SK-N-SH (cell line): Measurements from ENCODE around the gene ELP1. TPM values are rescaled to one million over a fixed set of nuclear protein-coding genes. Genes with fewer than 3 reads are reported as not detected.
"Not testable (repeated sequence)": the region's sequence is repeated elsewhere in the genome, so short reads cannot be mapped to it uniquely, and the experiment has no call there.

Experiments used
- CTCF ChIA-PET: fragments of 300-600, 350-600 bp; formaldehyde crosslinking; extraction: SDS; loops from one replicate; lab custom pipeline; 2021; lab: Yijun Ruan, JAX
- POLR2A ChIA-PET: fragments of 350-600 bp; sonication (Branson Sonifier 250); formaldehyde crosslinking; extraction: SDS; loops from one replicate; lab custom pipeline; 2020; ENCODE audit warnings: antibody characterized with exemption, inconsistent platforms; lab: Yijun Ruan, JAX
- DNase-seq: peaks from one replicate; pipeline ENCODE4 v3.0.0; 2012
- H2AFZ ChIP-seq: fragments of 200-600 bp; sonication (generic); 2 replicates; pipeline ENCODE4 v1.8.1; 2016; ENCODE audit warnings: antibody characterized with exemption, mild to moderate bottlenecking, low read depth
- H3F3A ChIP-seq: fragments of 200-600 bp; sonication (generic); replicated peaks from 2 replicates; pipeline ENCODE3; 2016; ENCODE audit warnings: antibody characterized with exemption, mild to moderate bottlenecking; ENCODE audit not compliant: insufficient read depth
- H3K27ac ChIP-seq, 2 experiments: fragments of 200-500 bp in 1 of 2; fragments of 200-600 bp in 1 of 2; sonication (Bioruptor generic) in 1 of 2; sonication (generic), shearing (Covaris generic) in 1 of 2; 2 replicates each; pipeline versions ENCODE4 v1.5.1 to v1.6.1; 2014 to 2016; ENCODE audit warnings: low read depth in 2 of 2, inconsistent platforms in 1 of 2, low read length in 1 of 2, mild to moderate bottlenecking in 1 of 2, mixed read lengths in 1 of 2
- H3K27me3 ChIP-seq: fragments of 200-600 bp; sonication (generic), shearing (Covaris generic); 2 replicates; pipeline ENCODE4 v1.6.1; 2016; ENCODE audit warnings: mixed run types; ENCODE audit not compliant: insufficient read depth
- H3K36me3 ChIP-seq, 2 experiments: fragments of 200-500 bp in 1 of 2; fragments of 200-600 bp in 1 of 2; sonication (Bioruptor generic) in 1 of 2; sonication (generic) in 1 of 2; replicated peaks in 1 of 2; 2 replicates each; pipeline versions ENCODE3 to v1.5.1; 2014 to 2016; ENCODE audit warnings: low read length in 1 of 2, mild to moderate bottlenecking in 1 of 2; ENCODE audit not compliant: insufficient read depth in 2 of 2, control insufficient read depth in 1 of 2
- H3K4me1 ChIP-seq, 2 experiments: fragments of 200-500 bp in 1 of 2; fragments of 200-600 bp in 1 of 2; sonication (Bioruptor generic) in 1 of 2; sonication (generic), shearing (Covaris generic) in 1 of 2; 2 replicates each; pipeline versions ENCODE4 v1.5.1 to v1.6.1; 2014 to 2016; ENCODE audit warnings: low read depth in 1 of 2, low read length in 1 of 2, mixed run types in 1 of 2; ENCODE audit not compliant: insufficient read depth in 2 of 2, control insufficient read depth in 1 of 2
- H3K4me2 ChIP-seq: fragments of 200-600 bp; sonication (generic), shearing (Covaris generic); 2 replicates; pipeline ENCODE4 v1.6.1; 2017; ENCODE audit warnings: mixed run types
- H3K4me3 ChIP-seq, 2 experiments: fragments of 200-500 bp in 1 of 2; fragments of 200-600 bp in 1 of 2; sonication (Bioruptor generic) in 1 of 2; sonication (generic), shearing (Covaris generic) in 1 of 2; 2 replicates each; pipeline versions ENCODE4 v1.5.1 to v1.8.1; 2014 to 2016; ENCODE audit warnings: low read depth in 2 of 2, inconsistent platforms in 1 of 2, low read length in 1 of 2, mild to moderate bottlenecking in 1 of 2, mixed read lengths in 1 of 2, moderate library complexity in 1 of 2
- H3K79me2 ChIP-seq: fragments of 200-600 bp; sonication (generic); 2 replicates; pipeline ENCODE4 v1.8.1; 2017; ENCODE audit warnings: mild to moderate bottlenecking; ENCODE audit not compliant: insufficient read depth
- H3K9ac ChIP-seq: fragments of 200-600 bp; sonication (generic); 2 replicates; pipeline ENCODE4 v1.6.1; 2017; ENCODE audit warnings: mixed run types
- H3K9me2 ChIP-seq: fragments of 200-600 bp; sonication (generic); 2 replicates; pipeline ENCODE4 v1.6.1; 2017; ENCODE audit warnings: mixed run types
- H3K9me3 ChIP-seq: fragments of 200-600 bp; sonication (generic); 2 replicates; pipeline ENCODE4 v1.6.1; 2017; ENCODE audit warnings: mixed run types, mild to moderate bottlenecking, moderate library complexity
- H4K20me1 ChIP-seq: fragments of 200-600 bp; sonication (generic); 2 replicates; pipeline ENCODE4 v1.6.1; 2017; ENCODE audit warnings: mild to moderate bottlenecking, mixed run types; ENCODE audit not compliant: insufficient read depth
- CTCF ChIP-seq: fragments of 200-600 bp; sonication (generic); IDR thresholded peaks from 2 replicates; pipeline ENCODE4 v1.6.1; 2017; ENCODE audit warnings: antibody characterized with exemption, mild to moderate bottlenecking, moderate library complexity
- IRF3 ChIP-seq: fragments of 150-350 bp; IDR thresholded peaks from 2 replicates; pipeline ENCODE4 v1.6.1; 2016; ENCODE audit warnings: mild to moderate bottlenecking, low read depth, low read length
- NRF1 ChIP-seq: IDR thresholded peaks from 2 replicates; pipeline ENCODE4 v1.6.1; 2012; ENCODE audit warnings: low read depth, mild to moderate bottlenecking, low read length
- RAD21 ChIP-seq: IDR thresholded peaks from 2 replicates; pipeline ENCODE4 v1.6.1; 2012; ENCODE audit warnings: mild to moderate bottlenecking, low read length
- RFX5 ChIP-seq: IDR thresholded peaks from 2 replicates; pipeline ENCODE4 v1.6.1; 2012; ENCODE audit warnings: mild to moderate bottlenecking, improper control_type of control experiment, low read length
- SIN3A ChIP-seq: IDR thresholded peaks from 2 replicates; pipeline ENCODE4 v1.6.1; 2012; ENCODE audit warnings: low read depth, mild to moderate bottlenecking, low read length, moderate library complexity, borderline replicate concordance
- SMC3 ChIP-seq: IDR thresholded peaks from 2 replicates; pipeline ENCODE4 v1.6.1; 2012; ENCODE audit warnings: low read depth, low read length, improper control_type of control experiment
- TAF1 ChIP-seq: IDR thresholded peaks from 2 replicates; pipeline ENCODE4 v1.6.1; 2012; ENCODE audit warnings: low read depth, mild to moderate bottlenecking, low read length, moderate library complexity, borderline replicate concordance
- WGBS: methylation state at CpG from one replicate; pipeline ENCODE4 v1.1.6; 2017; ENCODE audit warnings: low lambda C conversion rate; 5-methylcytosine and 5-hydroxymethylcytosine counted together
- polyA plus RNA-seq, 3 experiments: library from polyadenylated mRNA; depleted of rRNA; stranded (reverse); fragments of >200 nt; gene quantifications; 2 replicates each; pipeline ENCODE4 v1.2.3, GENCODE V29; 2012

The ELP1 gene
- polyA plus RNA-seq, 1 of the 3 experiments (the other 2 are of a cell fraction), result 19.1 TPM

DNA sequence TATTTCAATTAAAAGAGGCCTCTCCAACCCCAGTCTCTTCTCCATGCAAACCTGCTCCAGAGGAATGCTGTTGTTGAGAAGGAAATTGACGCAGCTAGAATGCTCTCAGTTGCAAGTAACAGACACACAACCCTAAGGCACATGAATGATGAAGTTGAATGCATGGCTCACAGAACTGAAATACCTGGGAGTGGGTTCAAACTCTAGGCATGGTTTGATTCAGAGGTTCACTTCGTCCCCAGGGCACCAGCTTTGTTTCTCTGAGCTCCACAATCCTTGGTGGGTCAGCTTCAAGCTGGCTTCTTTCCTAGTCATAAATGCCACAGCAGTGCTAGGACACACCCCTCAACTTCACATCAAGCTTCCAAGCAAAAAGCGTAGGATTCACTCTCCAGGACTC lies 82.8 kb downstream of the ELP1 start:
- Histone ChIP-seq H2AFZ (no peak overlapping the region), H3K9ac (no peak overlapping the region), H4K20me1 (no peaks in the 10 kb centered on the region), H3K4me3 (no peak overlapping the region), H3K4me1 (no peaks in the 10 kb centered on the region), H3K4me2 (no peak overlapping the region), H3K79me2 (no peaks in the 10 kb centered on the region), H3K36me3 (no peaks in the 10 kb centered on the region), H3K9me2 (no peaks in the 10 kb centered on the region), H3K27me3 (no peaks in the 10 kb centered on the region; the same call in 1 of the 2 replicates), H3K27ac (no peak overlapping the region), H3F3A (no peaks in the 10 kb centered on the region), H3K9me3 (no peaks in the 10 kb centered on the region)
- POLR2A ChIA-PET, result no interaction called here
- no peak for TF ChIP-seq IRF3
- no peak for TF ChIP-seq SIN3A
- no peak for TF ChIP-seq SMC3
- CTCF ChIA-PET, result interaction anchor here (1.2 kb wide), 1 partner anchor 103 kb away, joined by 4 read pairs; no protein-coding TSS in a partner anchor
- no peak for DNase-seq
- 10% methylated on average over 3 of the region's 3 CpGs for WGBS

- TF ChIP-seq RFX5, result no peak
- peak; percentile 41 for TF ChIP-seq RAD21
- TF ChIP-seq NRF1, result no peak
- TF ChIP-seq TAF1, result no peak
- peak; percentile 48 for TF ChIP-seq CTCF
- TF ChIP-seq SMC3, result 0 out of 2 replicates have a peak, but pooled peaks have one; percentile 8
- no peaks in the 10 kb centered on the region; the same call in 1 of the 2 replicates for H3K27me3 ChIP-seq
- H3K4me2 ChIP-seq, result no peak overlapping the region
These were observed 83.5 kb downstream of the ELP1 start for GRCh38 chr9:108850293-108850897.

DNA sequence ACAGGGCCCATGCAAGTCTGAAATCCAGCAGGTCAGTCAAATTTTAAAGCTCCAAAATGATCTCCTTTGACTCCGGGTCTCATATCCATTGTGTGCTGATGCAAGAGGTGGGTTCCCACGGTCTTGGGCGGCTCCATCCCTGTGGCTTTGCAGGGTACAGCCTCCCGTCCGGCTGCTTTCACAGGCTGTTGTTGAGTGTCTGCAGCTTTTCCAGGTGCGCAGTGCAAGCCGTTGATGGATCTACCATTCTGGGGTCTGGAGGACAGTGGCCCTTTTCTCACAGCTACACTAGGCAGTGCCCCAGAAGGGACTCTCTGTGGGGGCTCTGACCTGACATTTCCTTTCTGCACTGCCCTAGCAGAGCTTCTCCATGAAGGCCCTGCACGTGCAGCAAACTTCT lies 85.6 kb downstream of the ELP1 start:
- H3K9me2 ChIP-seq, H3K4me2 ChIP-seq, H4K20me1 ChIP-seq, H3K27ac ChIP-seq, H3K79me2 ChIP-seq, DNase-seq, POLR2A ChIA-PET, H3K36me3 ChIP-seq, H2AFZ ChIP-seq, H3K27me3 ChIP-seq, CTCF ChIA-PET, H3K9me3 ChIP-seq, H3K4me3 ChIP-seq, H3F3A ChIP-seq, H3K4me1 ChIP-seq, H3K9ac ChIP-seq: not testable (repeated sequence)
- WGBS, result 42% methylated on average over 3 of the region's 8 CpGs

More at GRCh38 chr9:108850293-108850897, 83.5 kb downstream of the ELP1 start:
- no peaks in the 10 kb centered on the region for H3K79me2 ChIP-seq
- no peaks in the 10 kb centered on the region for H4K20me1 ChIP-seq
- H3K4me3 ChIP-seq, result no peak overlapping the region
- ChIA-PET POLR2A (no interaction called here), CTCF (interaction anchor here (1.2 kb wide), 1 partner anchor 104 kb away, joined by 4 read pairs; no protein-coding TSS in a partner anchor)
- WGBS, result 78% methylated on average over 3 of the region's 3 CpGs
- no peaks in the 10 kb centered on the region for H3F3A ChIP-seq
- no peaks in the 10 kb centered on the region for H3K36me3 ChIP-seq
- H3K9me2 ChIP-seq, result no peaks in the 10 kb centered on the region
- no peaks in the 10 kb centered on the region for H3K9me3 ChIP-seq
- DNase-seq, result no peak
- no peak overlapping the region for H3K9ac ChIP-seq
- H2AFZ ChIP-seq, result no peak overlapping the region
- H3K27ac ChIP-seq, result no peak overlapping the region
- H3K4me1 ChIP-seq, result no peaks in the 10 kb centered on the region
